ENCODE measurements around the gene FOXK1. TPM values are rescaled to one million over a fixed set of nuclear protein-coding genes. Genes with fewer than 3 reads are reported as not detected.
A peak's percentile ranks its signal among the peaks of the same experiment; 100 is the strongest.

Gene FOXK1
- total RNA-seq, 2 donors from 2014 or later, result 36.9 to 43.4 TPM

DNA sequence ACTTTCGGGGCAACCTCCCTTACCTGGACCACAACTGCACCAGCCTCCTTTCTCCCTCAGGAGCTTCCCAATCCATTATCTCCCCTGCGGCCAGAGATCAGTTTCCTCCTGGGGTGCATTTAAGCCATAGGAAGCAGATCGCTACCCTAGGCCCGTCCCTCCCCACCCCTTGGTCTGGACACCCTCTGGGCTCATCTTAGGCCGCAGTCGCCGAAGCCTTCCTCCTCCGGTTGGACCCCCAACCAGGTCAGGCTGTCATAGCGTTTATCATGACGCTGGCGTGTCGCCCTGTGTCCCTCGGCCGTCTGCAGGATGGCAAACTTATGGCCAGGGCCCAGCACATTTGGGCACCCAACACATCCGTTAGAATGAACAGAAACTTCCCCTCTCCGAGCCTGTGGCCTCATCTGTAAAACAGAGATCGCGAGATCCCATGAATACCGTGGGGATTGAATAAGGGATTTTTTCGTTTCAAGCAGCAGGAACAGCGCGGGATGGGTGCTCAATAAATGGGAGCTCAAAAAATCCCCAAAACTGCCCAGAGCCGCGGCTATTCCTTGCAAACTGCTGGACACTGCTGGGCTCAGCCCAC is 92.7 kb downstream of the FOXK1 start:
- H3K9me3 Mint-ChIP-seq, result no peaks in the 10 kb centered on the region
- H3K27ac ChIP-seq (ENCODE audit: low read depth, low read length), result peak overlapping the region; percentile 84

DNA sequence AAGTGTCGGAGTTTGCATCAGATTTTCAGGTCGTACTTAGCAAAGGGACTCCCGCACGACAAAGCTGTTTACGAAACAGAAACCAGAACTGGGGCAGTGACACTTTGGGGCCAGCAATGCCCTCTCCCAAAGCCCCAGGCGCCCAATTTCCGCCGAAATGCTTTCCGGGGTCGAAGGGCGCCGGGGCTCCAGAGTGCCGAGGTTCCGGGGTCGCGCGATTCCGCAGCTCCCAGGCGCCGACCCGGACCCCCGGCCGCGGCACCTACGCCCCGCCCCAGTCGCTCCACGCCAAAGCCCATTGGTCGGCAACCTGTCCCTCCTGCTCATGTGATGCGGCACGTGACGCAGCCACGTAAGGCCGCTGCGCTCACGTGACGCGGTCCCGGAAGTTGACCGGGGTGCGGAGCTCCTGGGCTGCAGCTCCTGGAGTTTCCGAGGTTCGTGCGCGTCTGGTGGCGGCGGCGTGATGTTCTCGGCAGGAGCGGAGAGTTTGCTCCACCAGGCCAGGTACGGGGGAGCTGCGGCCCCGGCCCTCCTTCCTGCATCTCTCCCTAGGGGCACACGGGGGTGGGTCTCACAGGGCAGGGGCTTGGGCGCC is 93.3 kb downstream of the FOXK1 start, which contains the start of gene AP5Z1:
AP5Z1 (plus strand) TSS at position 374 of the 598 bp plus-strand sequence; CDS start at position 467, 93 bp downstream.
- Mint-ChIP-seq H3K27ac (peak within 1 kb of the TSS; percentile 99), H3K9me3 (no peaks in the 10 kb centered on the region), H3K4me3 (peak within 1 kb of the TSS; percentile 98), H3K36me3 (ENCODE audit: low read depth) (peaks cover 20% of the 10 kb centered on the region), H3K4me1 (peaks cover 16% of the 10 kb centered on the region), H3K27me3 (ENCODE audit: insufficient read depth) (no peaks in the 10 kb centered on the region)
- Histone ChIP-seq H3K9me3 (ENCODE audit: control insufficient read depth, low read length) (no peaks in the 10 kb centered on the region), H3K27ac (ENCODE audit: low read depth, low read length) (peak within 1 kb of the TSS; percentile 84), H3K9ac (ENCODE audit: extremely low read depth, low read length, poor library complexity, severe bottlenecking) (peak within 1 kb of the TSS; percentile 95), H3K27me3 (ENCODE audit: control insufficient read depth, insufficient read depth, low read length, poor library complexity, severe bottlenecking) (no peaks in the 10 kb centered on the region), H3K4me3 (ENCODE audit: low read length) (peak within 1 kb of the TSS; percentile 97), H3K4me1 (ENCODE audit: control insufficient read depth, insufficient read depth, low read length) (no peaks in the 10 kb centered on the region), H3K36me3 (ENCODE audit: control insufficient read depth, insufficient read depth, low read length) (peaks cover 12% of the 10 kb centered on the region)
- 0 to 1% methylated on average over 22 to 55 of the region's 55 CpGs for WGBS, 2 experiments (ENCODE audit: insufficient coverage in 1 of 2, insufficient read length in 1 of 2)
- peak; percentile 98 for DNase-seq
- TF ChIP-seq, protein P1, sequence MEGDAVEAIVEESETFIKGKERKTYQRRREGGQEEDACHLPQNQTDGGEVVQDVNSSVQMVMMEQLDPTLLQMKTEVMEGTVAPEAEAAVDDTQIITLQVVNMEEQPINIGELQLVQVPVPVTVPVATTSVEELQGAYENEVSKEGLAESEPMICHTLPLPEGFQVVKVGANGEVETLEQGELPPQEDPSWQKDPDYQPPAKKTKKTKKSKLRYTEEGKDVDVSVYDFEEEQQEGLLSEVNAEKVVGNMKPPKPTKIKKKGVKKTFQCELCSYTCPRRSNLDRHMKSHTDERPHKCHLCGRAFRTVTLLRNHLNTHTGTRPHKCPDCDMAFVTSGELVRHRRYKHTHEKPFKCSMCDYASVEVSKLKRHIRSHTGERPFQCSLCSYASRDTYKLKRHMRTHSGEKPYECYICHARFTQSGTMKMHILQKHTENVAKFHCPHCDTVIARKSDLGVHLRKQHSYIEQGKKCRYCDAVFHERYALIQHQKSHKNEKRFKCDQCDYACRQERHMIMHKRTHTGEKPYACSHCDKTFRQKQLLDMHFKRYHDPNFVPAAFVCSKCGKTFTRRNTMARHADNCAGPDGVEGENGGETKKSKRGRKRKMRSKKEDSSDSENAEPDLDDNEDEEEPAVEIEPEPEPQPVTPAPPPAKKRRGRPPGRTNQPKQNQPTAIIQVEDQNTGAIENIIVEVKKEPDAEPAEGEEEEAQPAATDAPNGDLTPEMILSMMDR (conservative IDR thresholded peaks at IDR 0.05), result no peak

More for the DNA sequence above, 92.7 kb downstream of the FOXK1 start:
- TF ChIP-seq, protein P1 (conservative IDR thresholded peaks at IDR 0.05), result no peak
- peaks cover 22% of the 10 kb centered on the region for H3K36me3 Mint-ChIP-seq (ENCODE audit: low read depth)
- peaks cover 8% of the 10 kb centered on the region for H3K36me3 ChIP-seq (ENCODE audit: control insufficient read depth, insufficient read depth, low read length)
- H3K4me1 Mint-ChIP-seq, result peaks cover 16% of the 10 kb centered on the region
- no peak for DNase-seq
- WGBS, 2 experiments (ENCODE audit: insufficient coverage in 1 of 2, insufficient read length in 1 of 2), result 30 to 41% methylated on average over 17 to 24 of the region's 24 CpGs
- H3K27me3 Mint-ChIP-seq (ENCODE audit: insufficient read depth), result no peaks in the 10 kb centered on the region
- H3K9me3 ChIP-seq (ENCODE audit: control insufficient read depth, low read length), result no peaks in the 10 kb centered on the region
- peak overlapping the region; percentile 97 for H3K4me3 ChIP-seq (ENCODE audit: low read length)
- H3K4me3 Mint-ChIP-seq, result peak overlapping the region; percentile 98
- H3K27ac Mint-ChIP-seq, result peak overlapping the region; percentile 99
- no peaks in the 10 kb centered on the region for H3K4me1 ChIP-seq (ENCODE audit: control insufficient read depth, insufficient read depth, low read length)
- peak overlapping the region; percentile 95 for H3K9ac ChIP-seq (ENCODE audit: extremely low read depth, low read length, poor library complexity, severe bottlenecking)
- H3K27me3 ChIP-seq (ENCODE audit: control insufficient read depth, insufficient read depth, low read length, poor library complexity, severe bottlenecking), result no peaks in the 10 kb centered on the region

DNA sequence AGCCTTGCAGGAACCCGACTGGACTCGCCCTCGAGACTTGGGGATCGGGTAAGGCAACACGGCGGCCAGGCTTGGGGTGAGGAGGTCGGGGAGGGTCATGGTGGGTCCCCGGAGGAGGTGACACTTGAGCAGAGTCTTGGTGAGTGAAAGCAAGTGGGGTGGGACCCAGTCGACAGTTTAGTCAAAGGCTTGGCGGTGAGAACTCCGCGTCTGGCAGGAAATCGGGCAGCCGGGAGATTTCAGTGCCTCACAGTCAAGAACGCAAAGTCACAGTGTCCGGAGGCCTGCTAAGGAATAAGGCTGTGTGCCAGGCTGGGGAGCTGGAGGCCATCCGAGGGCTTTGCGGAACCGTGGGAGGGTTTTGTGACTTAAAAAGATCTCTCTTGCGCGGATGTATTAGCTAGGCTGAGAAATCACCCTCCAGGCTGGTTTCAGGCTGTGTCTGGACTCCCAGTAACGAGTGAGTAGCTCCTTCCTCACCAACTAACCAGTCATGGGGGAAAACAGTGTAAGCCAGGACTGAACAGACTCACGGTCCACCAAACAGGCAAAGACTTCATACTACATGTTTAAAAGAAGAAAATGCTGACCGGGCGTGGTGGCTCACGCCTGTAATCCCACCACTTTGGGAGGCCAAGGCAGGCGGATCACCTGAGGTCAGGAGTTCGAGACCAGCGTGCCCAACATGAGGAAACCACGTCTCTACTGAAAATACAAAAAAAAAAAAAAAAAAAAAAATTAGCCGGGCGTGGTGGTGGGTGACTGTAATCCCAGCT is 93.9 kb downstream of the FOXK1 start:
- H3K27me3 ChIP-seq (ENCODE audit: control insufficient read depth, insufficient read depth, low read length, poor library complexity, severe bottlenecking), result no peaks in the 10 kb centered on the region
- H3K36me3 ChIP-seq (ENCODE audit: control insufficient read depth, insufficient read depth, low read length), result peaks cover 18% of the 10 kb centered on the region
- H3K4me1 Mint-ChIP-seq, result peaks cover 16% of the 10 kb centered on the region
- H3K27ac Mint-ChIP-seq, result peak overlapping the region; percentile 99
- no peaks in the 10 kb centered on the region for H3K9me3 Mint-ChIP-seq
- H3K4me3 ChIP-seq (ENCODE audit: low read length), result peak overlapping the region; percentile 97
- no peaks in the 10 kb centered on the region for H3K9me3 ChIP-seq (ENCODE audit: control insufficient read depth, low read length)
- peak overlapping the region; percentile 98 for H3K4me3 Mint-ChIP-seq
- H3K4me1 ChIP-seq (ENCODE audit: control insufficient read depth, insufficient read depth, low read length), result no peaks in the 10 kb centered on the region
- H3K27me3 Mint-ChIP-seq (ENCODE audit: insufficient read depth), result no peaks in the 10 kb centered on the region
- DNase-seq, result peak; percentile 66
- H3K9ac ChIP-seq (ENCODE audit: extremely low read depth, low read length, poor library complexity, severe bottlenecking), result peak overlapping the region; percentile 95
- TF ChIP-seq, protein P1 (conservative IDR thresholded peaks at IDR 0.05), result no peak
- WGBS, 2 experiments (ENCODE audit: insufficient coverage in 1 of 2, insufficient read length in 1 of 2), result 21 to 31% methylated on average over 23 to 32 of the region's 32 CpGs
- no peak overlapping the region for H3K27ac ChIP-seq (ENCODE audit: low read depth, low read length)
- peaks cover 21% of the 10 kb centered on the region for H3K36me3 Mint-ChIP-seq (ENCODE audit: low read depth)

Measured in endodermal cell (in vitro differentiated cells).